H1 (cell line): ENCODE measurements around the gene NOXO1. TPM values are rescaled to one million over a fixed set of nuclear protein-coding genes. Genes with fewer than 3 reads are reported as not detected.

ENCODE experiments used
- ASH2L ChIP-seq: fragments of 200-600, 300-600 bp; sonication (generic); IDR thresholded peaks from one replicate; pipeline ENCODE4 v1.7.1; 2017; ENCODE audit warnings: low read length
- BCL11A ChIP-seq, 2 experiments: IDR thresholded peaks; one replicate each; pipeline ENCODE4 v1.6.1; 2011; ENCODE audit warnings: low read depth in 2 of 2, low read length in 2 of 2, mild to moderate bottlenecking in 2 of 2
- CHD2 ChIP-seq: IDR thresholded peaks from 2 replicates; pipeline ENCODE4 v1.6.1; 2012; ENCODE audit warnings: low read length, improper control_type of control experiment
- CHD7 ChIP-seq: fragments of 300-600 bp; sonication (generic); IDR thresholded peaks from 2 replicates; pipeline ENCODE4 v1.7.1; 2012; ENCODE audit warnings: low read length, moderate library complexity, mild to moderate bottlenecking, inconsistent platforms; ENCODE audit not compliant: insufficient replicate concordance
- EP300 ChIP-seq, 2 experiments: IDR thresholded peaks; 1 replicate in 1 of 2; 2 replicates in 1 of 2; pipeline ENCODE4 v1.6.1; 2011 to 2012; ENCODE audit warnings: low read depth in 2 of 2, low read length in 2 of 2, mild to moderate bottlenecking in 2 of 2, borderline replicate concordance in 1 of 2, inconsistent platforms in 1 of 2, moderate library complexity in 1 of 2
- EZH2 ChIP-seq: fragments of 200-600 bp; sonication (generic); IDR thresholded peaks from 2 replicates; pipeline ENCODE4 v1.7.1; 2012; ENCODE audit warnings: low read depth, mild to moderate bottlenecking, moderate library complexity, low read length, inconsistent platforms; ENCODE audit not compliant: severe bottlenecking
- SP2 ChIP-seq: IDR thresholded peaks from 2 replicates; pipeline ENCODE4 v1.6.1; 2012; ENCODE audit warnings: mild to moderate bottlenecking, low read length, inconsistent platforms
- TAF7 ChIP-seq: optimal IDR thresholded peaks from 2 replicates; pipeline ENCODE3; 2011; ENCODE audit warnings: low read depth, mild to moderate bottlenecking, inconsistent platforms, low read length, moderate library complexity, borderline replicate concordance
- YY1 ChIP-seq: IDR thresholded peaks from 2 replicates; pipeline ENCODE4 v1.6.1; 2011; ENCODE audit warnings: low read depth, mild to moderate bottlenecking, low read length
- ZNF274 ChIP-seq: IDR thresholded peaks from 2 replicates; pipeline ENCODE4 v1.7.0; 2012; ENCODE audit warnings: low read length, borderline replicate concordance; ENCODE audit errors: extremely low read depth
- polyA plus RNA-seq, 7 experiments: library from polyadenylated mRNA; depleted of rRNA in 3 of 7; stranded (reverse) in 5 of 7; unstranded in 2 of 7; fragments of >200 nt in 5 of 7; fragments of 200-250 nt in 2 of 7; gene quantifications; 1 replicate in 5 of 7; 2 replicates in 1 of 7; 4 replicates in 1 of 7; pipeline versions ENCODE4 v1.2.1 to v1.2.3, GENCODE V29; 2011 to 2013; ENCODE audit warnings: missing spikeins in 2 of 7, mixed read lengths in 2 of 7
- total RNA-seq: library from RNA; stranded (reverse); fragmentation: NEBNext Ultra II Directional; extraction: Animal tissue kit (Norgen Biotek cat#: 25700); gene quantifications from 2 replicates; pipeline ENCODE4 v1.2.1, GENCODE V29; 2021

The NOXO1 gene
- total and polyA plus RNA-seq, 2 of the 8 experiments (the other 6 are each of a cell fraction or from before 2014, with no cell fraction given) = 1.3 to 2.5 TPM

GRCh38 chr16:1929578-1930337 is 51.5 kb downstream of the NOXO1 start (continued):
- no peak for TF ChIP-seq CHD7
- TF ChIP-seq CHD2 = no peak
- TF ChIP-seq YY1 = peak; percentile 21; the same call in 1 of the 2 replicates
- TF ChIP-seq ASH2L = no peak
- TF ChIP-seq BCL11A (IDR thresholded peaks at IDR 0.05; ENCODE audit: low read depth in 2 of 2, low read length in 2 of 2) = no peak
- no peak for TF ChIP-seq ZNF274
- no peak for TF ChIP-seq EZH2
- TF ChIP-seq EP300 (IDR thresholded peaks at IDR 0.05; ENCODE audit: borderline replicate concordance in 1 of 2, low read depth in 2 of 2, low read length in 2 of 2) = peak in 1 of 2 experiments; percentile 60; a peak in 1 of 3 replicates
- TF ChIP-seq SP2 = no peak
- TF ChIP-seq TAF7 = peak; percentile 82
